ENCODE measurements around the gene RASGRF1. TPM values are rescaled to one million over a fixed set of nuclear protein-coding genes. Genes with fewer than 3 reads are reported as not detected.

RASGRF1 gene
- total RNA-seq, 1 donor from 2014 or later = 0.17 TPM

GRCh38 chr15:78990278-78990677 lies 100.3 kb downstream of the RASGRF1 start:
- TF ChIP-seq, protein P1, sequence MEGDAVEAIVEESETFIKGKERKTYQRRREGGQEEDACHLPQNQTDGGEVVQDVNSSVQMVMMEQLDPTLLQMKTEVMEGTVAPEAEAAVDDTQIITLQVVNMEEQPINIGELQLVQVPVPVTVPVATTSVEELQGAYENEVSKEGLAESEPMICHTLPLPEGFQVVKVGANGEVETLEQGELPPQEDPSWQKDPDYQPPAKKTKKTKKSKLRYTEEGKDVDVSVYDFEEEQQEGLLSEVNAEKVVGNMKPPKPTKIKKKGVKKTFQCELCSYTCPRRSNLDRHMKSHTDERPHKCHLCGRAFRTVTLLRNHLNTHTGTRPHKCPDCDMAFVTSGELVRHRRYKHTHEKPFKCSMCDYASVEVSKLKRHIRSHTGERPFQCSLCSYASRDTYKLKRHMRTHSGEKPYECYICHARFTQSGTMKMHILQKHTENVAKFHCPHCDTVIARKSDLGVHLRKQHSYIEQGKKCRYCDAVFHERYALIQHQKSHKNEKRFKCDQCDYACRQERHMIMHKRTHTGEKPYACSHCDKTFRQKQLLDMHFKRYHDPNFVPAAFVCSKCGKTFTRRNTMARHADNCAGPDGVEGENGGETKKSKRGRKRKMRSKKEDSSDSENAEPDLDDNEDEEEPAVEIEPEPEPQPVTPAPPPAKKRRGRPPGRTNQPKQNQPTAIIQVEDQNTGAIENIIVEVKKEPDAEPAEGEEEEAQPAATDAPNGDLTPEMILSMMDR (IDR thresholded peaks at IDR 0.05; ENCODE audit: unreplicated experiment) = no peak
- H3K4me3 Mint-ChIP-seq (ENCODE audit: low read depth) = no peak overlapping the region

DNA sequence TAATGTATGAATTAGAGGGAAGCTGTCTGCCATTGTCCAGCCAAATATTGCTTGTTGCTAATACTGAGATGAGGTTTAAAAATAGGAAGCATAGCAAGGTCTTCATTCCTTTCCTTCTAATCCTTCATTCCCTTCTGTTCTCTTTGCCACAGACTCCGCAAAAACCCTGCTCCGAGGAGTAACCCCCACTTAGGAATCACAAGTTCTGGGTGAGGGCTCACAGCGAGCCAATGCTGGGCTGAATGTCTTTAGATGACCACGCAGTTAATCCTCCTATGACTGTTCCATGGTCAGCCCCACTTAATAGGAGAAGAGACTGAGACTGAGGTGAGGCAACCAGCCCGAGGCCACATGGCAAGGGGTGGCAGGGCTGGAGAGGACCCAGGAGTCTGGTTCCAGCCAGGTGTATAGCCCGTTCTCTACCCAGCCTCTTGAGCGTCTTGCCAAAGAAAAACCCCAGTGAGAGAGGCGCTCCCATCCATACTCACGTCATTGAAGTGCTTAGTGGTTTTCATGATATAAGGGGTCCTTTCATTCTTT lies 100.8 kb downstream of the RASGRF1 start:
- TF ChIP-seq, protein P1 (IDR thresholded peaks at IDR 0.05; ENCODE audit: unreplicated experiment) = no peak
- no peak overlapping the region for H3K4me3 Mint-ChIP-seq (ENCODE audit: low read depth)
- no peak for DNase-seq (ENCODE audit: low spot score, unreplicated experiment)
- H3K4me1 Mint-ChIP-seq (ENCODE audit: low read depth) = peaks cover 3% of the 10 kb centered on the region
- no peaks in the 10 kb centered on the region for H3K9me3 Mint-ChIP-seq (ENCODE audit: low read depth)
- peaks cover 21% of the 10 kb centered on the region for H3K27me3 Mint-ChIP-seq
- no peaks in the 10 kb centered on the region for H3K36me3 Mint-ChIP-seq (ENCODE audit: insufficient read depth)
- no peak overlapping the region for H3K27ac Mint-ChIP-seq

More at GRCh38 chr15:78990278-78990677, 100.3 kb downstream of the RASGRF1 start:
- H3K27me3 Mint-ChIP-seq = peaks cover 21% of the 10 kb centered on the region
- no peaks in the 10 kb centered on the region for H3K36me3 Mint-ChIP-seq (ENCODE audit: insufficient read depth)
- no peak overlapping the region for H3K27ac Mint-ChIP-seq
- DNase-seq (ENCODE audit: low spot score, unreplicated experiment) = no peak
- H3K9me3 Mint-ChIP-seq (ENCODE audit: low read depth) = no peaks in the 10 kb centered on the region
- peaks cover 3% of the 10 kb centered on the region for H3K4me1 Mint-ChIP-seq (ENCODE audit: low read depth)

- Mint-ChIP-seq H3K4me3 (ENCODE audit: low read depth) (no peak overlapping the region), H3K4me1 (ENCODE audit: low read depth) (peaks cover 3% of the 10 kb centered on the region)
- TF ChIP-seq, protein P1 (IDR thresholded peaks at IDR 0.05; ENCODE audit: unreplicated experiment) = no peak
Observed at GRCh38 chr15:78988361-78988911, 102.1 kb downstream of the RASGRF1 start.

DNA sequence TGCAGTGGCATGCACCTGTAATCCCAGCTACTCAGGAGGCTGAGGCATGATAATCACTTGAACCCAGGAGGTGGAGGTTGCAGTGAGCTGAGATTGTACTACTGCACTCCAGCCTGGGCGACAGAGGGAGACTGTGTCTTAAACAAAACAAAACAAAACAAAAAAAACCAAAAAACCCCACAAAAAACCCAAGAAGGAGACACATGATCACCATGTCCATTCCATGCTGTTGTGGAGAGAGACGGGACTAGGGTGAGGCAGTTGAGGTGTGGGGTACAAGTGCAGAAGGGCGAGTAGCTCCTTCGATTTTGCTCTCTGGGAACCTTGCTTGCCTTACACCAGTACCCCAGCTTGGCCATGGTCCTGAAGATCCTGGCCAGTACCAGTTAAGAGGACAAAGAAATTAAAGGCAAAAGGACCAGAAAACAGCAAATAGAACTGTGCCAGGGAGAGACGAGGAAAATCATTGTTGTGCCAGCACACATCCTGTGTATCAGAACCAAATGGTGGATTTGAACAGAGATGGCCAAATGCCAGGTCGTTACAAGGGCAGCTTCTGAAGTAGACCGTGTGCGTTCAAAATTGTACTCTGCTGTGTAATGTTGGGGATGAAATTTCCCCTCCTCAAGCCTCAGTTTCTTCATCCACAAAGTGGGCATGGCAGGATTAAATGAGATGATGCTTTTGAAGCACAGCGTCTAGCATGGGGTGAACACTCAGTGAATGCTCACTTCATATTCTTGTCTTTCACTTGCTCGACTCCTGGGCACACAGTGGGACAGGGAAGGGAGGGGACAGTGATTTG lies 102.8 kb downstream of the RASGRF1 start:
- no peaks in the 10 kb centered on the region for H3K9me3 Mint-ChIP-seq (ENCODE audit: low read depth)
- peaks cover 21% of the 10 kb centered on the region for H3K27me3 Mint-ChIP-seq
- H3K27ac Mint-ChIP-seq = peak overlapping the region; percentile 73
- no peak for DNase-seq (ENCODE audit: low spot score, unreplicated experiment)
- peaks cover 3% of the 10 kb centered on the region for H3K4me1 Mint-ChIP-seq (ENCODE audit: low read depth)
- TF ChIP-seq, protein P1 (IDR thresholded peaks at IDR 0.05; ENCODE audit: unreplicated experiment) = no peak
- H3K4me3 Mint-ChIP-seq (ENCODE audit: low read depth) = no peak overlapping the region
- no peaks in the 10 kb centered on the region for H3K36me3 Mint-ChIP-seq (ENCODE audit: insufficient read depth)

More at GRCh38 chr15:78988361-78988911, 102.1 kb downstream of the RASGRF1 start:
- Mint-ChIP-seq H3K27ac (peak overlapping the region; percentile 73), H3K36me3 (ENCODE audit: insufficient read depth) (no peaks in the 10 kb centered on the region), H3K27me3 (peaks cover 21% of the 10 kb centered on the region), H3K9me3 (ENCODE audit: low read depth) (no peaks in the 10 kb centered on the region)
- DNase-seq (ENCODE audit: low spot score, unreplicated experiment) = no peak

- peaks cover 3% of the 10 kb centered on the region for H3K4me1 Mint-ChIP-seq (ENCODE audit: low read depth)
- TF ChIP-seq, protein P1 (IDR thresholded peaks at IDR 0.05; ENCODE audit: unreplicated experiment) = no peak
- H3K4me3 Mint-ChIP-seq (ENCODE audit: low read depth) = no peak overlapping the region
- no peak for DNase-seq (ENCODE audit: low spot score, unreplicated experiment)
- no peaks in the 10 kb centered on the region for H3K9me3 Mint-ChIP-seq (ENCODE audit: low read depth)
- peaks cover 18% of the 10 kb centered on the region for H3K27me3 Mint-ChIP-seq
- H3K36me3 Mint-ChIP-seq (ENCODE audit: insufficient read depth) = no peaks in the 10 kb centered on the region
- no peak overlapping the region for H3K27ac Mint-ChIP-seq
Observed at GRCh38 chr15:78985859-78986475, 104.6 kb downstream of the RASGRF1 start.

Measured in progenitor cell of endocrine pancreas (in vitro differentiated cells).